K562 (cell line): ENCODE results near the gene RAP1GAP2. TPM values are rescaled to one million over a fixed set of nuclear protein-coding genes. Genes with fewer than 3 reads are reported as not detected.

ENCODE experiments used
- ATAC-seq: fragments of 200-7000 bp; cut with Tn5 transposase; 3 replicates; pipeline ENCODE4 v1.9.1; 2020; ENCODE audit warnings: moderate library complexity
- BruUV-seq: library from RNA; stranded (reverse); fragments of 400-500 nt; replicated peaks from 2 replicates; lab custom pipeline; 2021; lab: Mats Ljungman, UMichigan
- CTCF ChIA-PET: fragments of 300-600 bp; formaldehyde crosslinking; extraction: SDS; loops from one replicate; lab custom pipeline; 2021; ENCODE audit warnings: low intra/inter-chr PET ratio; lab: Yijun Ruan, JAX
- POLR2A ChIA-PET: fragments of 300-600, 350-650 bp; sonication (Branson Sonifier 250); formaldehyde crosslinking; extraction: SDS; loops from one replicate; lab custom pipeline; 2021; ENCODE audit warnings: antibody characterized with exemption, inconsistent platforms; lab: Yijun Ruan, JAX
- DNase-seq, 4 experiments: peaks; one replicate each; pipeline versions ENCODE4 v3.0.0 to v3.0.0-alpha.2; 2011 to 2018; ENCODE audit warnings: low spot score in 3 of 4, mixed read lengths in 3 of 4; ENCODE audit errors: extremely low read depth in 1 of 4
- FAIRE-seq: peaks from 2 replicates; lab custom pipeline; 2011; peaks lifted over from hg19 to GRCh38; lab: Jason Lieb, UNC
- H2AFZ ChIP-seq: 2 replicates; pipeline ENCODE4 v1.6.0; 2011; ENCODE audit warnings: low read depth, low read length, control low read depth, inconsistent platforms
- H3K27ac ChIP-seq: fragments of 200-600 bp; 3 replicates; pipeline ENCODE4 v1.8.0; 2011; ENCODE audit warnings: low read depth, mild to moderate bottlenecking, control low read depth, inconsistent platforms, low read length, moderate library complexity, mixed read lengths; ENCODE audit errors: extremely low read depth
- H3K27me3 ChIP-seq, 2 experiments: fragments of 300-600 bp in 1 of 2; 2 replicates in 1 of 2; 3 replicates in 1 of 2; pipeline versions ENCODE4 v1.6.0 to v1.8.0; 2011; ENCODE audit warnings: inconsistent platforms in 2 of 2, low read length in 2 of 2, mild to moderate bottlenecking in 1 of 2, mixed read lengths in 1 of 2, moderate library complexity in 1 of 2; ENCODE audit not compliant: control insufficient read depth in 2 of 2, insufficient read depth in 2 of 2
- H3K36me3 ChIP-seq: fragments of 300-600 bp; 3 replicates; pipeline ENCODE4 v1.8.0; 2011; ENCODE audit warnings: mild to moderate bottlenecking, low read length, inconsistent platforms; ENCODE audit not compliant: control insufficient read depth, insufficient read depth
- H3K4me1 ChIP-seq, 2 experiments: fragments of 200-600 bp in 1 of 2; replicated peaks in 1 of 2; 2 replicates in 1 of 2; 3 replicates in 1 of 2; pipeline versions ENCODE4 v1.5.1 to v1.8.0; 2011; ENCODE audit warnings: inconsistent platforms in 2 of 2, low read length in 2 of 2, mild to moderate bottlenecking in 1 of 2, mixed read lengths in 1 of 2, moderate library complexity in 1 of 2; ENCODE audit not compliant: control insufficient read depth in 2 of 2, insufficient read depth in 2 of 2
- H3K4me2 ChIP-seq: 2 replicates; pipeline ENCODE4 v1.6.1; 2011; ENCODE audit warnings: low read length, control low read depth, inconsistent platforms, mixed read lengths; ENCODE audit not compliant: insufficient read depth
- H3K4me3 ChIP-seq: fragments of 200-600 bp; sonication (generic), shearing (Covaris generic); 2 replicates; pipeline ENCODE4 v1.5.1; 2016; ENCODE audit warnings: control low read depth, inconsistent platforms
- H3K79me2 ChIP-seq: fragments of 200-600 bp; 3 replicates; pipeline ENCODE4 v1.8.0; 2011; ENCODE audit warnings: low read length, inconsistent platforms; ENCODE audit not compliant: control insufficient read depth, insufficient read depth
- H3K9ac ChIP-seq, 2 experiments: 2 replicates each; pipeline versions ENCODE4 v1.6.0 to v1.6.1; 2011; ENCODE audit warnings: low read depth in 2 of 2, low read length in 2 of 2, control low read depth in 1 of 2, inconsistent platforms in 1 of 2, mild to moderate bottlenecking in 1 of 2, mixed read lengths in 1 of 2; ENCODE audit not compliant: insufficient read depth in 1 of 2
- H3K9me1 ChIP-seq: one replicate; pipeline ENCODE4 v1.6.0; 2011; ENCODE audit warnings: inconsistent platforms, mild to moderate bottlenecking, low read length, moderate library complexity; ENCODE audit not compliant: control insufficient read depth, insufficient read depth
- H3K9me3 ChIP-seq: replicated peaks from 2 replicates; pipeline ENCODE4 v1.5.1; 2011; ENCODE audit warnings: low read depth, low read length, inconsistent platforms; ENCODE audit not compliant: control insufficient read depth, insufficient read depth
- H4K20me1 ChIP-seq: replicated peaks from 2 replicates; pipeline ENCODE4 v1.6.1; 2011; ENCODE audit warnings: low read length, inconsistent platforms, mixed read lengths; ENCODE audit not compliant: control insufficient read depth, insufficient read depth
- ATF7 ChIP-seq: fragments of 450-650 bp; IDR thresholded peaks from 2 replicates; pipeline ENCODE4 v1.7.1; 2014; ENCODE audit warnings: mild to moderate bottlenecking, moderate library complexity
- IRF1 ChIP-seq: sonication (generic); formaldehyde crosslinking; IDR thresholded peaks from 2 replicates; pipeline ENCODE4 v1.8.0; 2022; ENCODE audit warnings: missing genetic modification reagents, mild to moderate bottlenecking, borderline replicate concordance
- KAT7 ChIP-seq: sonication (generic); formaldehyde crosslinking; IDR thresholded peaks from 2 replicates; pipeline ENCODE4 v1.8.0; 2022; ENCODE audit warnings: missing genetic modification reagents, mild to moderate bottlenecking, borderline replicate concordance
- LCOR ChIP-seq: sonication (generic); formaldehyde crosslinking; IDR thresholded peaks from 2 replicates; pipeline ENCODE4 v1.8.0; 2022; ENCODE audit warnings: mild to moderate bottlenecking, missing genetic modification reagents
- ZNF121 ChIP-seq: sonication (generic); formaldehyde crosslinking; conservative IDR thresholded peaks from 2 replicates; pipeline ENCODE4 v1.8.0; 2022; ENCODE audit warnings: missing genetic modification reagents
- WGBS: fragments of 100-300 bp; shearing (Covaris generic); methylation state at CpG from one replicate; pipeline ENCODE4 v1.1.6; 2016; ENCODE audit warnings: low coverage, mixed read lengths; ENCODE audit not compliant: insufficient coverage; ENCODE audit errors: missing lambda C conversion rate; 5-methylcytosine and 5-hydroxymethylcytosine counted together
- in situ Hi-C: fragments of 300-500 bp; cut with MboI; formaldehyde crosslinking; loops from 4 replicates; pipeline ENCODE4 v1.15.0; 2018; ENCODE audit warnings: inconsistent platforms, mixed read lengths
- intact Hi-C: fragments of 100-400 bp; cut with micrococcal nuclease; formaldehyde crosslinking; loops from 2 replicates; pipeline ENCODE4 v1.14.2; 2022
- polyA plus RNA-seq, 8 experiments: library from polyadenylated mRNA; depleted of rRNA in 4 of 8; stranded (reverse) in 5 of 8; unstranded in 3 of 8; fragments of >200 nt; fragmentation: Nextera tagmentation in 2 of 8; fragmentation: Illumina TruSeq in 1 of 8; extraction: Ambion mirVana in 2 of 8; extraction: Trizol in 1 of 8; gene quantifications; 2 replicates each; pipeline versions ENCODE4 v1.2.1 to v1.2.3, GENCODE V29; 2011 to 2014; ENCODE audit warnings: inconsistent platforms in 1 of 8, missing spikeins in 1 of 8
- total RNA-seq, 7 experiments: library from RNA; depleted of rRNA in 6 of 7; stranded (reverse); fragments of >200 nt in 6 of 7; fragmentation: Illumina TruSeq in 2 of 7; extraction: Trizol in 2 of 7; gene quantifications; 2 replicates each; pipeline versions ENCODE4 v1.2.1 to v1.2.3, GENCODE V29; 2011 to 2021; ENCODE audit warnings: low replicate concordance in 1 of 7

The RAP1GAP2 gene
- total and polyA plus RNA-seq, 9 of the 15 experiments (the other 6 are each of a cell fraction or from before 2014, with no cell fraction given), result 0.01 to 1.3 (median 0.42) TPM; not detected in 1

DNA sequence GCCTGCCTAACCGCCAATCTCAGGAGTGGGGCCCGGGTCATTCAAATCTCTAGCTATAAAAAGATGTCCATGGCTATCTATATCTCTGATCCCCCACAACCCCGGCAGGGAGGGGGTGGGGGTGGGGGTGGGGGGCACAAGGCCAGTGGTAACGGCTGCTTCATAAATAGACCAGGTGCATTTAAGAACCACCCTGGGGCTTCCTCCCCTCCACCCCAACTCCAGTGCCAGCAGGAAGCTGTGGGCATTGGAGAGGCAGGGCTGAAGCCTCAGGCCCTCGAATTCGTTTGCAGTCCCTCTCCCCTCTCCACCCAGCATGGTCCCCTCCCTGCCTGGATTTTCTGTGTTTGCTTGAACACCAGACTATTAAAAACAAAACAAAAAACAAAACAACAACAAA, 56.0 kb downstream of the RAP1GAP2 start:
- no peak overlapping the region for H3K9ac ChIP-seq
- BruUV-seq, result no TSS peak
- TF ChIP-seq ATF7 (no peak), IRF1 (CRISPR knock-in tag) (no peak), LCOR (CRISPR knock-in tag) (no peak), ZNF121 (CRISPR knock-in tag) (no peak), KAT7 (CRISPR knock-in tag) (no peak)

More for the DNA sequence above, 56.0 kb downstream of the RAP1GAP2 start:
- Histone ChIP-seq H3K27me3 (peaks cover 3 to 37% of the 10 kb centered on the region in 2 experiments; a peak in 3 of 5 replicates), H3K36me3 (no peaks in the 10 kb centered on the region), H3K9me1 (no peaks in the 10 kb centered on the region), H2AFZ (no peak overlapping the region), H3K79me2 (no peaks in the 10 kb centered on the region), H3K9me3 (no peaks in the 10 kb centered on the region), H3K4me1 (peaks cover 0 to 14% of the 10 kb centered on the region in 2 experiments; a peak in 2 of 5 replicates), H3K4me2 (no peak overlapping the region), H3K27ac (no peak overlapping the region), H4K20me1 (0 out of 2 replicates have a peak, but pooled peaks cover 4% of the 10 kb centered on the region), H3K4me3 (no peak overlapping the region)
- 0% methylated on average over 2 of the region's 6 CpGs for WGBS
- no peak for DNase-seq
- in situ Hi-C loops, result no loop called here
- ChIA-PET POLR2A (interaction anchor here (0.5 kb wide), 1 partner anchor 150 kb away, joined by 3 read pairs; no protein-coding TSS in a partner anchor), CTCF (no interaction called here)
- ATAC-seq, result no peak
- FAIRE-seq, result no peak
- intact Hi-C loops, result no loop called here
